ENCODE data around the gene UCHL3. TPM values are rescaled to one million over a fixed set of nuclear protein-coding genes. Genes with fewer than 3 reads are reported as not detected.

The UCHL3 gene
- total and polyA plus RNA-seq, 2 of the 8 experiments (the other 6 are each of a cell fraction or from before 2014, with no cell fraction given), result 33.0 to 61.1 TPM

DNA sequence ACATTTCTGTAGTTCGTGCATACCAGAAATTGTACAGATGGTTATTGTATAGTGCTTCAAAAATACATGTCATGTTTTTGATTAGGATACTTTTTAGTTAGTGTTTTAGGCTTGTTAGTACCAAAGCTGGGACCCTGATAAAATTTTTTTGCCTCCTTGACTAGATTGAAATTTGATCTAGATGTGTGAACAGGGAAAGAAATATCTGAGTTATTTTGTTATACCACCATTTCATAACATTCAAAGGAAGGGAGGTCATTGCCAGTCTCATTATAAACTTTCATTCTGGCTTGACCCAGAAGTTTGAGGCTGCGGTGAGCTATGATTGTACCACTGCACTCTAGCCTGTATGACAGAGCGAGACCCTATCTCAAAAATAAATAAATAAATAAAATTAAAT lies 95.5 kb downstream of the UCHL3 start:
- H3K79me2 ChIP-seq (ENCODE audit: control insufficient read depth in 1 of 2, insufficient read depth in 2 of 2, low read length in 2 of 2), result no peaks in the 10 kb centered on the region
- H2BK12ac ChIP-seq (ENCODE audit: low read depth, low read length), result no peak overlapping the region
- FAIRE-seq (no peak), DNase-seq (ENCODE audit: low read depth in 1 of 2, low spot score in 2 of 2) (no peak)
- no peak overlapping the region for H3K27ac ChIP-seq (ENCODE audit: low read depth, low read length)
- no peak overlapping the region for H2BK20ac ChIP-seq (ENCODE audit: low read length)
- no peak overlapping the region for H3K23ac ChIP-seq (ENCODE audit: insufficient read length)
- H2BK15ac ChIP-seq (ENCODE audit: low read length), result no peak overlapping the region
- H3K4ac ChIP-seq (replicated peaks; ENCODE audit: insufficient read length, low read depth, low read length), result no peak overlapping the region
- no peak overlapping the region for H3K18ac ChIP-seq (ENCODE audit: extremely low read depth, low read length)
- H4K5ac ChIP-seq (ENCODE audit: insufficient read length, low read depth, low read length), result no peak overlapping the region
- H2AK5ac ChIP-seq (ENCODE audit: low read depth, low read length), result no peak overlapping the region
- H4K91ac ChIP-seq (replicated peaks; ENCODE audit: insufficient read length, low read length), result no peak overlapping the region
- peaks cover 0 to 5% (median 3%) of the 10 kb centered on the region in 4 experiments; a peak in 4 of 7 replicates for H3K4me1 ChIP-seq (replicated peaks in 1 of 4; ENCODE audit: control insufficient read depth in 3 of 4, insufficient read depth in 4 of 4, low read length in 3 of 4)
- H4K8ac ChIP-seq (ENCODE audit: extremely low read depth, insufficient read depth, low read length), result no peak overlapping the region
- WGBS, 2 experiments (ENCODE audit: extremely low coverage in 1 of 2, insufficient coverage in 1 of 2, insufficient read length in 1 of 2, insufficient replicate concordance in 2 of 2, low coverage in 1 of 2, low lambda C conversion rate in 2 of 2, missing lambda C conversion rate in 1 of 2), result 96% methylated on average over 3 of the region's 3 CpGs; no CpG with 5 or more reads in 1 of the 2 experiments
- ChIA-PET CTCF (ENCODE audit: partially characterized antibody) (interaction anchor here (1.0 to 1.3 kb wide), 2 partner anchors 51 to 62 kb away, joined by 3 to 4 read pairs; no protein-coding TSS in a partner anchor), POLR2A (ENCODE audit: partially characterized antibody) (no interaction called here)
- no peak overlapping the region for H3K9ac ChIP-seq (replicated peaks in 1 of 4; ENCODE audit: extremely low read depth in 1 of 4, low read depth in 3 of 4, low read length in 3 of 4)
- H4K20me1 ChIP-seq (replicated peaks in 1 of 2; ENCODE audit: control insufficient read depth in 1 of 2, insufficient read depth in 2 of 2, low read length in 2 of 2), result peaks cover 0 to 2% of the 10 kb centered on the region in 2 experiments
- no peaks in the 10 kb centered on the region for H3K23me2 ChIP-seq (ENCODE audit: low read depth, low read length)
- no peak overlapping the region for H2BK120ac ChIP-seq (replicated peaks; ENCODE audit: low read depth, low read length)
- no peak overlapping the region for H3K14ac ChIP-seq (ENCODE audit: insufficient read length)
- H2BK5ac ChIP-seq (ENCODE audit: low read depth, low read length), result no peak overlapping the region
- H3K79me1 ChIP-seq (ENCODE audit: low read depth, low read length), result no peaks in the 10 kb centered on the region
- no peaks in the 10 kb centered on the region for H3K9me3 ChIP-seq (ENCODE audit: insufficient read depth in 2 of 2, low read depth in 1 of 2, low read length in 1 of 2)
- no peaks in the 10 kb centered on the region for H3K27me3 ChIP-seq (replicated peaks in 1 of 4; ENCODE audit: control insufficient read depth in 3 of 4, extremely low read depth in 1 of 4, insufficient read depth in 3 of 4, low read length in 3 of 4)
- no peak overlapping the region for H3K4me3 ChIP-seq (ENCODE audit: extremely low read depth in 1 of 4, insufficient read depth in 2 of 4, low read depth in 3 of 4, low read length in 4 of 4)
- no peak overlapping the region for H3K56ac ChIP-seq (replicated peaks; ENCODE audit: insufficient read length, low read depth, low read length)
- H3K36me3 ChIP-seq (ENCODE audit: control insufficient read depth in 2 of 4, insufficient read depth in 4 of 4, low read length in 3 of 4), result no peaks in the 10 kb centered on the region
- no peak overlapping the region for H3K4me2 ChIP-seq (ENCODE audit: insufficient read depth in 1 of 2, low read depth in 2 of 2, low read length in 2 of 2)
- H2AFZ ChIP-seq (ENCODE audit: low read length), result no peak overlapping the region

All from H1 (cell line).